HUES6 (cell line): ENCODE results near the gene CFAP99.
"Not testable (repeated sequence)": the region's sequence is repeated elsewhere in the genome, so short reads cannot be mapped to it uniquely, and the experiment has no call there.

Experiments
- H3K27ac ChIP-seq: 2 replicates; pipeline ENCODE4 v1.7.0; 2013; ENCODE audit warnings: low read depth, mild to moderate bottlenecking, low read length, inconsistent platforms
- H3K27me3 ChIP-seq: 2 replicates; pipeline ENCODE4 v1.6.1; 2013; ENCODE audit warnings: low read length; ENCODE audit not compliant: control insufficient read depth, insufficient read depth
- H3K36me3 ChIP-seq: 2 replicates; pipeline ENCODE4 v1.6.1; 2013; ENCODE audit warnings: low read length; ENCODE audit not compliant: control insufficient read depth, insufficient read depth
- H3K4me1 ChIP-seq: 2 replicates; pipeline ENCODE4 v1.6.1; 2013; ENCODE audit warnings: low read length; ENCODE audit not compliant: control insufficient read depth, insufficient read depth
- H3K4me3 ChIP-seq: 2 replicates; pipeline ENCODE4 v1.5.1; 2013; ENCODE audit warnings: low read depth, low read length
- H3K9ac ChIP-seq: one replicate; pipeline ENCODE4 v1.6.1; 2013; ENCODE audit warnings: mild to moderate bottlenecking, low read length
- H3K9me3 ChIP-seq: 2 replicates; pipeline ENCODE4 v1.6.1; 2013; ENCODE audit warnings: low read depth, low read length; ENCODE audit not compliant: control insufficient read depth, insufficient read depth

CFAP99 gene

DNA sequence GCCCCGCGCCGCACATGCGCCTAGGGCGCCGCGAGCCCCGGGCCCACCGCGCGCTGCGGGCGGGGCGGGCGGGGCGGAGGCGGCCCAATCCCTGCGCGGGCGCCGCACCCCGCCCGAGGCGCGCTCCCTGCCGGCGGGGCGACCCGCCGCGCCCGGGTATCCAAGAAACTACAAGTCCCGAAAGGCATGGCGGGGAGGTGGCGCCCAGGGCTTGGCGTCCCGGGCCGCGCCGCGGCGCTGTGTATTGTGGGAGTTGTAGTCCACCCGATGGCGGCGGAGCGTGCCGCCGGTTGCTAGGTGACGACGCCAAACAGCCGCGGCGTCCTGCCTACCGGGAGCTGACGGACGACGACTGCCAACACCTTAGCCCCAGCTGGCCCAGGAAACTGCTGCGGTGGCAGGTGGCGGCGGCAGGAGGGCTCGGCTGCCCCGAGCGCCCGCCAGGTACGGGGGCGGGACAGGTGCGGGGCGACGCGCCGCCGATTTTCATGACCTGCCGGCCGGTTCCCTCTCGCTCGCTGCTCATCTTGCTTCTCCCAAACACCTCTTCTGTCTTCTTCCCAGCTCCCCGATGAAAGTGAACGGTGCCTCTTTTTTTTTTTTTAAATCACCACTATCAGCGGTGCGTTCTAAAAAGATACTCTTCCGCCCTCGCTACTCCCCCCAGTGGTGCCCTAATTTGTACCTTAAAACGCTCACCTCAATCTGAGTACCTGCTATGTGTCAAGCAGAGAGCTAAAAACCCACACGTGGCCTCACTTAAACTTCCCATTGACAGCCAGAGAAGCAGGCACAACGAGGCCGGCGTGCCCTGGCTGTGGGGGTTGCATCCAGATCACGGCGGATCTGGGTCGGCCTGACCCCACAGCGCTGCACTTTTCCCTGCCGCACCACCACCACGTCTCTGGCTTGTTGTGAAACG, at the start of gene CFAP99:
Gene CFAP99, plus strand, starts transcription at position 306 of the 922 bp plus-strand sequence.
- peak within 1 kb of the TSS; percentile 5 for H3K9ac ChIP-seq
- peaks cover 90% of the 10 kb centered on the region for H3K27me3 ChIP-seq
- peaks cover 26% of the 10 kb centered on the region for H3K4me1 ChIP-seq
- H3K27ac ChIP-seq: no peak within 1 kb of the TSS
- no peaks in the 10 kb centered on the region for H3K9me3 ChIP-seq
- no peaks in the 10 kb centered on the region for H3K36me3 ChIP-seq
- peak within 1 kb of the TSS; percentile 62 for H3K4me3 ChIP-seq

DNA sequence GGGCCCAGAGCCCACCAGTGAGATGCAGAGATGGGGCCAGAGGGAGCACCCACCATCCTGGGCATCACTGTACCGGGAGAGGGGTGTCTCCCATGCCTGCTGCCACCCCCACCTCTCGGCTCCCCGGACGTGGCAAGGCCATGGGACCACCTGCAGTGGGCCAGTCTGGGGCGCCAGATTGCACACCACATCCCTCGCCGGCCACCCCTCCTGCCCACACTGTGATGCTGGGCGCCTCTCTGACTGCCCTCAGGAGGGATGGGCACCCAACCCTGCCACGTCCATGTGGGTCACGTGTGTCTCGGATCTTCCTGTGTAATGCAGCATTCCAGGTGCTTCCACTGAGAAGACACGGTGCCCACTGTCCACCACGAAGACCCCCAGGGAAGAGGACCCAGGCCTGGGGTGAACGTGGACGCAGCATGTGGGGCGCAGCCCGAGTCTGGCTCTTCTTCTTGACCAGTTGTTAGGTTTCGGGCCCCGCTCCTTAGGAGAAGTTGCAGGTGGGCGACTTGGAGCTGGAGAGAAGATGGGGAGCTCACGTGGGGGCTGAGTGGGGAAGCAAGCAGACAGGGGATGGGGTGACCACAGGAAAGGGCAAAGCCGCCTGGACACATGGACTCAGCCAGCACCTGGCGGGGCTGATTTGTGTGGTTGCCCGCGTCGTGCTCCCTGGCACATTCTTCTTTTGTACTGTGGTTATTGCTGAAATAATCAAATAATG, 48.0 kb upstream of the CFAP99 start:
- Histone ChIP-seq H3K27me3 (no peaks in the 10 kb centered on the region), H3K9me3 (peaks cover 21% of the 10 kb centered on the region), H3K4me3 (no peak overlapping the region), H3K9ac (no peak overlapping the region), H3K4me1 (no peaks in the 10 kb centered on the region), H3K36me3 (no peaks in the 10 kb centered on the region), H3K27ac (no peak overlapping the region)

DNA sequence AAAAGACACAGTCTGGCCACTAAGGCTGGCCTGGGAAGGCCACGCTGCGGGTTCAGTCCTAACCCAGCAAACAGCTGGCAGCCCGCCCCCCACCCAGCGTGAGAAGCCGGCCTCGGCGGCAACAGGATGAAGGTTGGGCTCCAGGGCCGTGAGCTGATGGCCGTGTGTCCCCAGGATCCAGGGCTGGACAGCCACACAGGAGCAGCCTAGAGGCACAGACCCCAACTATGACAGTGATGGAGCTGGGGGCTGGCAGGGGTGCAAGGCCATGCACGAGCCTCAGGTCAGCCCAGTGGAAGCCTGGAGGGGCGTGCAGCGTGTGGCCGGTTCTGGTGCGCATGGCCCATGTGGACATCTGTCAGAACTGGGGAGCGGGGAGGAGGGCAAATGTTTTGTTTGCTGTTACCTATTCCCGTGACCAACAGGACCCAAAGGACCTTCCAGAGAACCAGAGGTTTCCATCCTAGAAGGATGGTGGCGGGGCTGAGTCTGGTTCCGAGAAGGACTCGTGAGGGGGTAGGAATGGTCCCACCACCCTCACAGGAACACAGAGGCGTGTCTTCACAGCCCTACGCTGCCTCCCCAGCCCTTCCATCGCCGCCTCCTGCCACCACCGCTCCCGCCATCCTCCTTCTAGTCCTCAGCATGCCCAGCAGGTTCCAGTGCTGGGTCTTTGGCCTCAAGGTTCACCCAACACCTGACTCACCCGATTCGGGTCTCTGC, 46.8 kb upstream of the CFAP99 start:
- no peak overlapping the region for H3K4me3 ChIP-seq
- H3K27me3 ChIP-seq: no peaks in the 10 kb centered on the region
- H3K4me1 ChIP-seq: no peaks in the 10 kb centered on the region
- H3K27ac ChIP-seq: no peak overlapping the region
- peaks cover 21% of the 10 kb centered on the region for H3K9me3 ChIP-seq
- no peak overlapping the region for H3K9ac ChIP-seq
- H3K36me3 ChIP-seq: no peaks in the 10 kb centered on the region

DNA sequence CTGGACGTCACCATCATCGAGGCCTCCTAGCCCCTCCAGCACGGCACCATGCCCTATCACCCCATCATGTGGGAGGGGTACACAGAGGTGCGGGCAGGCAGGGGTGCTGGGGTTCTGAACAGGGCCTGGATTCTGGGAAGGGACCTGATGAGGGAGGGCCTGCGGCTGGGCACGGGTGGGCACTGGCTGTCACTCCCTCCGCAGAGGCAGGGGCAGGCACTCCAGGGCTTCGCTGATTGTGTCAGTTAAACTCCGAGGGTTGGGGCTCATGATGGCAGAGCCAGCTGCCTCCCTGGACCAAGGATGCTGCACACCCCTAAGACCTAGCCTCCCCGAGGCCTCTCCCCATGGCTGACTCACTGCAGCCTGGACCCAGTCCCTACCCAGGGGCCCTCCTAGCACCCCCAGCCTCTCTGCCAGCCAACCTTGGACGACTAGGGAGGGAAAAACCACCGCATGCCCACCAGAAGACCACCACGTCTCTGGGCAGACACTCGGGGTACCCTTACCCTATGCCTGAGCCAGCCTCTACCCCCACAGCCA, 46.2 kb upstream of the CFAP99 start:
- Histone ChIP-seq H3K36me3 (no peaks in the 10 kb centered on the region), H3K27me3 (no peaks in the 10 kb centered on the region), H3K27ac (no peak overlapping the region), H3K9me3 (peaks cover 21% of the 10 kb centered on the region), H3K4me1 (no peaks in the 10 kb centered on the region), H3K4me3 (no peak overlapping the region), H3K9ac (no peak overlapping the region)

DNA sequence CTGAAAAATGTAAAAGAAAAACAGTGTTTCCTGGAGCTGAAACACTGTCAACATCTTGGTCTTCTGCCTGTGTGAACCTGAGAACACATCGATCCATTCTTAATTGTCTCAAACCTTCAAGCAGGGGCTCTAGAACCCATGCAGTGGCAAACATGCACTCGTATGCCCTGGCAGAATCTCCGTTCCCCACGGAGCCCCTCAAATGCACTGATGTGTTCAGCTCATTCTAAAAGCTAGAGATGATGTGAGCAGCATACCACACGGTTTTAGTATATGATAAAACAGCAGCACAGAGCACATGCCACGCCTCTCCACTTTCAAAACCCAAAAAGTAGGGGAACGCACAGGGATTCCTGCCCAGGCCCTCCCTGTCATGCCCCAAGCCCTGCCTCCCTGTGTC, 45.2 kb upstream of the CFAP99 start:
- Histone ChIP-seq H3K9me3 (peaks cover 19% of the 10 kb centered on the region), H3K27ac (no peak overlapping the region), H3K36me3 (no peaks in the 10 kb centered on the region), H3K27me3 (no peaks in the 10 kb centered on the region), H3K4me3 (no peak overlapping the region), H3K9ac (no peak overlapping the region), H3K4me1 (no peaks in the 10 kb centered on the region)

DNA sequence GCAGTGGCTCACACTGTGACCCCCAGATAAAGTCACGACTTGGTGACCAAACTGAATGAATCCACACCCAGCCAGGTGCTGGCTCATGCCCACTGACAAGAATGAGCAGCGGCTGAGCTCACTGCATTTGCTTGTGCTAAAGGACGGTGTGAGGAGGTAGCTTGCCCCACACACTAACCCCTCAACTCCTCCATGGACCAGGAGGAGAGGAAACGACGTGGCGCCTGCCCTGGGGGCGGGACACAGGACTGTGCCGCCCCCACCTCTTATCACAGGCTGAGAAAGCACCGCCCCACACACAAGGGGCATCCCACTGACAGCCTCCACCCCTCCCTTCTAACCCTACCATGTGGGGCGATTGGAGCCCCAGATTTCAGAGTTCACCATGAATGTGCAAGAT, 43.3 kb upstream of the CFAP99 start:
- H3K4me1 ChIP-seq: no peaks in the 10 kb centered on the region
- no peak overlapping the region for H3K27ac ChIP-seq
- no peak overlapping the region for H3K9ac ChIP-seq
- no peak overlapping the region for H3K4me3 ChIP-seq
- H3K9me3 ChIP-seq: peaks cover 13% of the 10 kb centered on the region
- no peaks in the 10 kb centered on the region for H3K27me3 ChIP-seq
- H3K36me3 ChIP-seq: no peaks in the 10 kb centered on the region

DNA sequence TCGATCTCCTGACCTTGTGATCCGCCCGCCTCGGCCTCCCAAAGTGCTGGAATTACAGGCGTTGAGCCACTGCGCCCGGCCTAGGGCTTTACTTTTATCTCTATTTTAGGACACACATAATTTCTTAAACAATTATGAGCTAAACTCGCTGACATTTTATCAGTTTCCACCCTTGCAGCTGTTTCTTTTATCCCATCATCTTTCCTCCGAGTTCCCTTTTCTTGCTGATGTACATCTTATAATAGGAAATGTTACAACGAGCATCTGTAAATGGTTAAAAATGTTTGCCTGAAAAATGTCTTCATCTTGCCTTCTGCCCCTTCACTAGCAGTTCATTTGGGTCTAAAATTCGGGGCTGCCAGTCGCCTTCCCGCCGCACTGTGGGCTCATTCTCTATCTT, 41.5 kb upstream of the CFAP99 start:
- Histone ChIP-seq H3K27me3 (no peaks in the 10 kb centered on the region), H3K9ac (no peak overlapping the region), H3K4me3 (no peak overlapping the region), H3K27ac (no peak overlapping the region), H3K36me3 (no peaks in the 10 kb centered on the region), H3K4me1 (no peaks in the 10 kb centered on the region), H3K9me3 (peaks cover 13% of the 10 kb centered on the region)

DNA sequence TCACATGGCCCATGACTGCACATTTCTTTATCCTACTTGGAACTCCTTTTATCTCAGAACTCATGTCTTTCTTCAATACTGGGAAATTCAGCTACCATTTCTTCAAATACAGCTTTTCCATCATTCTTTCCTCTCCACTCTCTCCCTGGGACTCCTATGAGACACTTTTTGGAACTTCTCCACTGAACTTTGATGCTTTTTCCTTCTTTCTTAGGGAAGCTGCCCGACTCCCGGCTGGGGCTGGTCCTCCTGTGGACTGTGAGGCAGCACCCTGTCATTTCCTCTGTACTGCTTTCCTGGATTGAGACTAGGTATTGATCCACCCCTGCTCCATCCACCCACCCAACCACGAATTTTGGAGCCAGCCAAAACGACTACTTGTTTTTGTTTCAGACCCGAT, 40.4 kb upstream of the CFAP99 start:
- Histone ChIP-seq H3K9ac (no peak overlapping the region), H3K36me3 (no peaks in the 10 kb centered on the region), H3K4me1 (no peaks in the 10 kb centered on the region), H3K27ac (no peak overlapping the region), H3K27me3 (no peaks in the 10 kb centered on the region), H3K4me3 (no peak overlapping the region), H3K9me3 (peaks cover 12% of the 10 kb centered on the region)

DNA sequence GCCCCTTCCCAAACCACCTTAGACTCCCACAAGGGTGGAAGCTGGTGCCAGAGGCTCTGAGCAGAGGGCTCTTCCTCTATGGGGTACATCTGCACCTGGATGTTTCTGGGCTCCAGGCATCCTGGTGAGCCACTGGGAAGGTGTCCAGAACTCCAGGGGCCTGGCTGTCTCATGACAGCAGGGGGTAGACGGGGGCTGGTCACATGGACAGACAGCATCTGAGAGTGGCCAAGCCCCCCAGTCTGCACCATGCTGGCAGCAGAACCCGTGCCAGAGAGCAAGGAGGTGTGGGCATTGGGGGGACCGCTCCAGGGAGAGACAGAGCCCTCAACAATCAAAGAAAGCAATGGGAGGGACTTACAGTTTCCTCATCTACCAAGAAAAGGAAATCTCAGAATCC, 39.9 kb upstream of the CFAP99 start:
- Histone ChIP-seq H3K36me3 (no peaks in the 10 kb centered on the region), H3K27me3 (no peaks in the 10 kb centered on the region), H3K27ac (no peak overlapping the region), H3K9ac (no peak overlapping the region), H3K4me3 (no peak overlapping the region), H3K9me3 (peaks cover 7% of the 10 kb centered on the region), H3K4me1 (no peaks in the 10 kb centered on the region)

DNA sequence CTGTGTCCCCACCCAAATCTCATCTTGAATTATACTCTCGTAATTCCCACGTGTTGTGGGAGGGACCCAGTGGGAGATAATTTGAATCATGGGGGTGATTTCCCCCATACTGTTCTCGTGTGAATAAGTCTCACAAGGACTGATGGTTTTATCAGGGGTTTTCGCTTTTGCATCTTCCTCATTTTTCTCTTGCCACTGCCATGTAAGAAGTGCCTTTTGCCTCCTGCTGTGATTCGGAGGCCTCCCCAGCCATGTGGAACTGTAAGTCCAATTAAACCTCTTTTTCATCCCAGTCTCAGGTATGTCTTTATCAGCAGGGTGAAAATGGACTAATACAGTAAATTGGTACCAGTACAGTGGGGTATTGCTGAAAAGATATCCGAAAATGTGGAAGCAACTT, 38.2 kb upstream of the CFAP99 start:
- H3K36me3 ChIP-seq, H3K9me3 ChIP-seq, H3K4me3 ChIP-seq, H3K4me1 ChIP-seq, H3K9ac ChIP-seq, H3K27ac ChIP-seq, H3K27me3 ChIP-seq: not testable (repeated sequence)
